ENCODE measurements around the gene DHFR2.

DNA sequence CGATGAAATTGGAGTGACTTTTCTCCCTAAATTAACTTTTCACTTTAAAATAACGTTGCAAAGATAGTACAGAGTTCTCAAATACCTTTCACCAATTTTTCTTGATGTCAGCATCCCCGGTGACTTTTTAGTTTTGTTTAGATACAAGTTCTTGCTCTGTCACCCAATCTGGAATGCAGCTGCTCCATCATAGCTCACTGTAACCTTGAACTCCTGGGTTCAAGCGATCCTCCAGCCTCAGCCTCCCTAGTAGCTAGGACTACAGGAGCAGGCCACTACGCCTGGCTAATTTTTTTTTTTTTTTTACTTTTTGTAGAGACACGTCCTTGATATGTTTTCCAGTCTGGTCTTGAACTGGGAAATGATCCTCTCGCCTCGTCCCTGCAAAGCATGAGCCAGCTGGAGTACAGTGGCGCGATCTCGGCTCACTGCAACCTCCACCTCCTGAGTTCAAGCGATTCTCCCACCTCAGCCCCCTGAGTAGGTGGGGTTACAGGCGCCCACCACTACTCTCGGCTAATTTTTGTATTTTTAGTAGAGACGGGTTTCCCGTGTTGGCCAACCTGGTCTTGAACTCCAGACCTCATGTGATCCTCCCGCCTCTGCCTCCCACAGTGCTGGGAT is 892 bp upstream of the DHFR2 start:
- TF ChIP-seq GATA3 (IDR thresholded peaks at IDR 0.05; ENCODE audit: low read depth, low read length), result no peak
- TF ChIP-seq GATA2 (IDR thresholded peaks at IDR 0.05; ENCODE audit: low read depth, low read length), result no peak

Data from SH-SY5Y (cell line).